ENCODE measurements around the gene SULT1C4.

Gene SULT1C4

GRCh38 chr2:108376774-108377173 is 980 bp upstream of the SULT1C4 start:
- DNase-seq: no peak

- DNase-seq: no peak
Measured at GRCh38 chr2:108377401-108377800, 353 bp upstream of the SULT1C4 start.

DNA sequence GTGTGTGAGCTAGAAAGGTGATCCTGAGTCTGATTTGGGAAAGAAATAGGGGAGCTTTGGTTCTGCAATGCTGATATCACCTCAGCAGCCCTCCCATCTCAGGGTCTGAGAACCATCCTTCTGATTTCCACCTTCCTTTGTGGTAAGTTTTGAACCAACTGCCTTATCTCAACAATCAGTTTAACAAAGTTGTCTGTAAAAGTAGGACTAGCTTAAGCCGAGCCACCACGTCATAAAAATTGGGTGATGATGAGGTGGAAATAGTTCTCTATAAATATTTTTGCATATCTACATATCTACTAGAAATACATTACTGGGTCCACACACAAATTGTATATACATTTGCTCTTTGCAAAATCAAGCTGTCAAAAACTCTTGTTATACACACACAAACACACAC is 1.1 kb downstream of the SULT1C4 start:
- DNase-seq: no peak

GRCh38 chr2:108382196-108382595 is 4.4 kb downstream of the SULT1C4 start:
- DNase-seq: no peak

DNA sequence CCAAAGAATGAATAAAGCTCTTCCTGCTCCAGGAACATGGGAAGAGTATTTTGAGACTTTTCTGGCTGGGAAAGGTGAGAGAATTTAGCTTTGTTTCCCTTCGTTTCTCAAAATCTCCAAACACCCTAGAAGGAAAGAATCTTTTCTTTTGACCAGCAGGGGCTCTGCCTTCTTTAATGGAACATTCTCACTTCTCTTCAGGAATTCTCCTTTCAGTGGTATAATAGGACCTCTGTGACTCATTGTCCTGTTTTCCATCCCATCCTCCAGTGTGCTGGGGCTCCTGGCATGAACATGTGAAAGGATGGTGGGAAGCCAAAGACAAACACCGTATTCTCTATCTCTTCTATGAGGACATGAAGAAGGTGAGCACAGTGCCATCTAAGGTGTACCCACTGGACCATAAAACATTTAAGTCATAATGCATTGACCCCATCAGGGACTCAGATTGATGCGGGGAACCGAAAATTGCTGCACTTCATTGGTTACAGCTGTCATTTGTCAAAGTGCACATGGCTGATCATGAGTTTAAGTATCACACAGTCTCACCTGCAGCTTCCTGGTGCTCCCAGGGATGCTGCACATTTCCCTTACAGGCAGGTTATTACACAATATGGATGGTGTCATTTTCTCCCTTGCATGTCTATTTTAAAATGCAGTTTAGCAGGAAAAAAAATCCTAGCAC is 5.5 kb downstream of the SULT1C4 start:
- DNase-seq: no peak

DNA sequence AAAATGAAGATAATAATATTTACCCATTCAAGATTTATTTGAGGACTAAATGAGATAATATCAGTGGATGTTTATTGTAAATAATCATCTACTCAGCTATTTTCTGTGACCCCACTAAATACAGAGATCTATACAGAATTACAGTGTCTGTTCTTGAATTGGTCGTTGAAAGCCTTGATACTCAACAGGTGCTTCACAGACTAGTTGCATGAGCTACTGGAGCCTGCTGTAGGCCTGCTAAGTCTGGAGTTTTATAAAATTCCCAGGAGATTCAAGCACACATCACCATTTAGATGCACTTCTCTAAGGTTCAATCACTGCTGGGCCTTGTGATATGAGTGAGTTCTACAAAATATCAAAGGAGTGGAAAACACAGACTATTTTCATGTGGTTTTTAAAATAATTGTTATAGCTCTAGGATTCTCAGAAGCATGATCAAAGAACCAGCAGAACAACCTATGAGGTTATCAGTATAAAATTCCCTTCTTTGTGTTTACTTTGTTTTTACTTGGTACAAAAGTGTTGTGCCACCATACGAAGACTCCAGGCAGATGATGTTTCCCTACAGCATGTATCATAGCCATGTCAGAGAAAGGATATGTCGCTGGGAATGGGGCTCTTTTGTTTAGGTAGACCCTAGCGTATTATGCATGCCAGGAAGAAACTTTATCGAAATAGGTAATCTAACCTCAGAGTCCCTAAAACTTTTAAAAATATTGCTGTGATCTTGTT is 7.1 kb downstream of the SULT1C4 start:
- DNase-seq: no peak

DNA sequence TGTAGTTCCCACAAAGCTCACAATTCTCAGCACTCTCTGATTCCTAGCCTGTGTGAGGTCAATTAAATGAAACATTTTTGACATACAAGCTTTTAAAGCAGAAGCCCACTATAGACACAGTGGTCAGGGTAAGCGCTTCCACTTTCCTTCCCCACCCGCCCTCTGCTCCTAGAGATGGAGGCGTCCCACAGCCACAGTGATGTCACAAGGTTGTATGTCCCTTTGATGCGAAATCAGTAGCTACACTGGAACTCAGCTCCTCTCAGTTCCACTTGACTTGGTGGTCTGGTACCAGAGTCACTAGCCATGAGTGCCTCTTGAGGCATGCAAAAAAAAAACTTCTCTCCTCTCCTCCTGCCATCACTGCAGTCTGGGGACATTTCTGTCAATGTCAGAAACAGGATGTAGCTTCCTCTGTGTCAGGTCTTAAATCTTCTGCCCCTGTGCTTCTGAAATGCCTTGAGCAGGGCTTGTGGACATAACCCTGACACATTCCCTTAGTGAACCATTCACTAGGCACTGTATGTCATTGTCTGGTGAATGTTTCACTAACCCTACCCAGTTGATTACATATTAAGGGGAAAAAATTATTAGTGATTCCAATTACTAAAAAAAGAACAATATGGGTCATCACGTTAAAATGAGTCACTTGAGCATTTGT is 7.8 kb downstream of the SULT1C4 start:
- no peak for DNase-seq

GRCh38 chr2:108388045-108388444 is 10.3 kb downstream of the SULT1C4 start:
- DNase-seq: no peak

GRCh38 chr2:108390340-108390739 is 12.6 kb downstream of the SULT1C4 start:
- no peak for DNase-seq

DNA sequence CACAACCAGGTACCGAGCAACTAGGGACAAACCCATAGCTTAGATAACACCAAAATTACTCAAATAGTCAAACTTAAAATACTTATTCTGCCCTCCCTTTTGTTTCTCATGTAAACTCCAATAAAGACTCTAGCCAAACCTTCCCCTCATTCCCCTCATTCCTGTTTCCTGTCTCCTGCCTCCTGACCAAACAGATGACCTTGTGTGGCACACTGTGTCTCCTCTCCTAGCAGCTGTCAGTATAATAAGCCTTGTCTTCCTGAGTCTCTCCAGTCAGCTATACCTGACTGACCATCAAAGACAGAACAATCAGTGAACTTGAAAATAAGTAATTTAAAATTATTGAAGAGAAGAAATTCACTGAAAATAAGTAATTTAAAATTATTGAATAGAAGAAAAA is 14.3 kb downstream of the SULT1C4 start:
- no peak for DNase-seq

DNA sequence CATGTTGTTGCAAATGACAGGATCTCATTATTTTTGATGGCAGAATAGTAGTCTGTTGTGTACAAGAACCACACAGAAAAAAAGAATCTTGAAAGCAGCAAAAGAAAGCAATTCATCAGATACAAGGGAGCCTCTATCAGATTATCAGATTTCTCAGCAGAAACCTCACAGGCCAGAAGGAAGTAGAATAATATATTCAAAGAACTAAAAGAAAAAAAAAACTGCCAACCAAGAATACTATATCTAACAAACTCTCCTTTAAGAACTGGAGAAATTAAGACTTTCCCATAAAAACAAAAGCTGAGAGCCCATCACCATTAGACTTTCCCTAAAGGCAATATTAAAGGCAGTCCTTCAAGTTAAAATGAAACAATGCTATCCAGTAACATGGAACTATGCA is 15.4 kb downstream of the SULT1C4 start:
- DNase-seq: no peak

GRCh38 chr2:108395155-108395554 is 17.4 kb downstream of the SULT1C4 start:
- DNase-seq: no peak

- DNase-seq: no peak
Measured at GRCh38 chr2:108396845-108397244, 19.1 kb downstream of the SULT1C4 start.

- DNase-seq: no peak
Measured at GRCh38 chr2:108399479-108399878, 21.7 kb downstream of the SULT1C4 start.

GRCh38 chr2:108401800-108402199 is 24.0 kb downstream of the SULT1C4 start:
- no peak for DNase-seq

DNA sequence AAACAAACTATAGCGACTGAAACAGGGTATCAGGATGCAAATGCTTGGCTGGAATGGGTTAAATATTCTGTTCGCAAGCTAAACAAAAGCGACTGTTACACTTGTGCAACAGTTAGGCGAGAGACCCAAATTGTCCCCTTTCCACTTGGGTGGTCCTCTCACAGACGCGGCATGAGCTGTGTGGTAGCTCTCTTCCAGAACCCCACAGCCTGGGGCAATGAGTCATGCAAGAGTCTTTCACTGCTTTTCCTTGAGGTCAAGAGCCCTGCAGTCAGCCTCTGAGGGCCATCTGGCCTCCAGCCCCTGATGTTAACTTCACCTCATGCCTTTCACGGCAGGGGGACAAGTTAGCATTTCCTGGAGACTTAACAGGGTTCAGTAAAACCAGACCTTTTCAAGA is 25.7 kb downstream of the SULT1C4 start:
- no peak for DNase-seq

DNA sequence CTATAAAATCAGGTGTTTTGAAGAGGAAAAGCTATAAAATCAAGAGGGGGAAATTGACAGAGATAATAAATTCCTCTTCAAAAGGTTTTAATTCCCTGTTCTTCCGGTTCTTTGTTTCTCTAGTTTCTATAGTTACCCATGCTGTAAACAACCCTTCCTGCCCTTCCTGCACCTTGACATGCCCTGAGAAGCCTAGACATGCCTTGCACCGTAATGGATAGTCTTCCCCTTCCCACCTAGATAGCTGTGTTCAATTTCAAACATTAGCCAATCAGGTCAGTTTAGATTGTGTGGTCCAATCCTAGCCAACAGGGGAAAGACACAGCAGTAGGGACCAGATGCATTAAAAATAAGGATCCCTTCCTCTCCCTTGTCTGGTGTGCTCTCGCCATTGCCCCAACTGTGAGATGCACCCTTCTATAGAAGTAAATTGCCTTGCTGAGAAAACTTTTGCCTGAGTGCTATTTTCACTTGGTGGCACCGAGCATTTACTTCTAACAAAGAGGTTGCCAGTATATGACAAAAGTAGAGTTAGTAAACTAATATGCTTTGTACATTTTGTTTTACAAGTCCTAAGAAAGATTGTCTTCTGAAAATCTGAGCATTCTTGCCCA is 27.1 kb downstream of the SULT1C4 start:
- DNase-seq: no peak

GRCh38 chr2:108407864-108408729 is 30.3 kb downstream of the SULT1C4 start:
- no peak for DNase-seq

- no peak for DNase-seq
Measured at GRCh38 chr2:108409768-108410167, 32.0 kb downstream of the SULT1C4 start.

DNA sequence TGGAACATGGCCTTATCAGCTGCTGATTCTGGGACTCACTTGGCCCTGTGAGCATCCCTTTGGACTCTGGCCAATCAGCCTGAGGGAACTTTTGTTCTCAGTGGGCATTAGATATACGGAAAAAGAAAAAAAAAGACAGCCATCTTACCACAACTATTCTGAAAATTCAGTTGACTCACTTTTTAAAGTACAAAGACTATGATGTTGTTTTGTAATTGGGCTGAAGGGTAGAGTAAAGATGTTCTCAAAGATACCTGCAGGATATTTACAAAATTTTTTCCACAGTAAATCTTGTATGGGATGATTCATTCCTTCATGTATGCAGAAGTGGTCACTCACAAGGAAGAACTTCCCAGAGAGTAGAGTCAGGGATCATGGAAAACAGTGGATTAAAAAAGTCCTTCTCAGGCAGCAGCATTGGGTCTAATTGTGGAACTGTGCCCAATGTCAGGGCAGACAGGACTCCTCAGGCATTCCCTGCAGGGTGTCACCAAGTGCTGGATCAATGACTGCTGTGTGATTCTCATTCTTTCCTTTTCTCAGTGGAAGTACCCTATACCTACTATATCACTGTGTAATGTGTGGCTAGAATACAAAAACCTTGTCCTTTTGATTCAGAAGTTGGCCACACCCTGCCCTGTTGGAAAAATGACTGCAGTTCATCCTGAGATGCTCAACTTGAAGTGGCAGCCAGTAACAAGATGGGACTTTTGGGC is 35.4 kb downstream of the SULT1C4 start:
- no peak for DNase-seq

DNA sequence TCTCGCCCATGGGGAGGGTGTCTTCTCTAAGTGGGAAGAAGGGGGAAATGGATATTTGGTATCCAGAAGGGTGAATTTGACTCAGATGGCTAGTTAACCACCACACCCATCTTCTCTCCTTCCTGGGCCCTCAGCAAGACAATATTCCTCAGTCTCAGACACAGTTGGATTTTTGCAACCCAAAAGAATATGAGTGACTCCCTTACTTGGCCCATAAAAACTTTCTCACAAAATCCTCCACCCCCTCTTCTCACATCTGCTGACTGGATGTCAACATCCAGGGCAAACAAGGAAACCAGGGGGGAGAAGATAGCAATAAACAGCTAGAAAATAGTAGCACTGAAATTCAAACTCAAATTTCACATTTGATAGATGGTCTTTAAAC is 35.9 kb downstream of the SULT1C4 start:
- no peak for DNase-seq

GRCh38 chr2:108414256-108414876 is 36.6 kb downstream of the SULT1C4 start:
- DNase-seq: no peak

Measured in stimulated activated CD4-positive, alpha-beta T cell treated with anti-CD3 and anti-CD28 coated beads, Interleukin-1b, Interleukin-23, amount 100 ng/mL, for 48 hours (primary cell).